ENCODE data around the gene TBL1X. TPM values are rescaled to one million over a fixed set of nuclear protein-coding genes. Genes with fewer than 3 reads are reported as not detected.

Gene TBL1X
- polyA plus RNA-seq, 3 donors, result 12.5 to 19.5 (median 13.8) TPM

- Mint-ChIP-seq H3K36me3 (peaks cover 15 to 16% of the 10 kb centered on the region in 2 donors), H3K27me3 (ENCODE audit: low read depth in 3 of 3) (peaks cover 0 to 11% (median 0%) of the 10 kb centered on the region in 3 donors), H3K4me3 (no peak overlapping the region), H3K4me1 (no peaks in the 10 kb centered on the region), H3K9me3 (peaks cover 0 to 5% (median 0%) of the 10 kb centered on the region in 7 donors), H3K27ac (no peak overlapping the region)
- Histone ChIP-seq H3K79me2 (ENCODE audit: insufficient read depth, low read length) (no peaks in the 10 kb centered on the region), H3K4me2 (replicated peaks; ENCODE audit: extremely low read depth, low read length, poor library complexity, severe bottlenecking) (no peak overlapping the region), H3K36me3 (replicated peaks in 1 of 2; ENCODE audit: control insufficient read depth in 1 of 2, insufficient read depth in 2 of 2, low read length in 2 of 2) (peaks cover 2 to 35% of the 10 kb centered on the region in 2 donors), H4K20me1 (ENCODE audit: insufficient read depth, low read length) (peaks cover 17% of the 10 kb centered on the region), H3K27ac (ENCODE audit: low read depth in 1 of 2, low read length in 2 of 2) (no peak overlapping the region), H3K27me3 (ENCODE audit: control insufficient read depth in 2 of 2, insufficient read depth in 2 of 2, low read length in 2 of 2) (peaks cover 0 to 11% of the 10 kb centered on the region in 2 donors), H3K4me1 (ENCODE audit: control insufficient read depth in 1 of 2, insufficient read depth in 2 of 2, low read length in 2 of 2) (no peaks in the 10 kb centered on the region), H2AFZ (ENCODE audit: insufficient read depth, low read depth, low read length, poor library complexity, severe bottlenecking) (no peak overlapping the region), H3K4me3 (replicated peaks in 1 of 3; ENCODE audit: low read depth in 2 of 3, low read length in 3 of 3) (no peak overlapping the region), H3K9me3 (replicated peaks in 1 of 2; ENCODE audit: control insufficient read depth in 1 of 2, insufficient read depth in 1 of 2, low read length in 2 of 2) (no peaks in the 10 kb centered on the region), H3K9ac (ENCODE audit: insufficient read depth, low read length, poor library complexity, severe bottlenecking) (no peak overlapping the region)
- intact Hi-C loops (cut with micrococcal nuclease), result no loop called here
- no peak for TF ChIP-seq CTCF (IDR thresholded peaks at IDR 0.05)
- WGBS (ENCODE audit: insufficient coverage), result no CpG with 5 or more reads among the region's 4 CpGs
- DNase-seq, result no peak
These were observed 200.3 kb downstream of the TBL1X start for GRCh38 chrX:9665113-9665512.

GRCh38 chrX:9668537-9668936 is 203.7 kb downstream of the TBL1X start:
- peaks cover 0 to 11% of the 10 kb centered on the region in 2 donors for H3K27me3 ChIP-seq (ENCODE audit: control insufficient read depth in 2 of 2, insufficient read depth in 2 of 2, low read length in 2 of 2)
- WGBS (ENCODE audit: insufficient coverage), result no CpG with 5 or more reads among the region's 3 CpGs
- DNase-seq, result no peak
- Mint-ChIP-seq H3K9me3 (peaks cover 0 to 9% (median 0%) of the 10 kb centered on the region in 7 donors), H3K4me1 (peaks cover 18% of the 10 kb centered on the region), H3K36me3 (peaks cover 15 to 22% of the 10 kb centered on the region in 2 donors), H3K27me3 (ENCODE audit: low read depth in 3 of 3) (peaks cover 0 to 7% (median 0%) of the 10 kb centered on the region in 3 donors), H3K27ac (no peak overlapping the region), H3K4me3 (no peak overlapping the region)
- TF ChIP-seq CTCF (IDR thresholded peaks at IDR 0.05), result no peak
- H2AFZ ChIP-seq (ENCODE audit: insufficient read depth, low read depth, low read length, poor library complexity, severe bottlenecking), result no peak overlapping the region
- H3K4me1 ChIP-seq (ENCODE audit: control insufficient read depth in 1 of 2, insufficient read depth in 2 of 2, low read length in 2 of 2), result peaks cover 9 to 16% of the 10 kb centered on the region in 2 donors
- H4K20me1 ChIP-seq (ENCODE audit: insufficient read depth, low read length), result peaks cover 21% of the 10 kb centered on the region
- H3K27ac ChIP-seq (ENCODE audit: low read depth in 1 of 2, low read length in 2 of 2), result no peak overlapping the region
- no peak overlapping the region for H3K9ac ChIP-seq (ENCODE audit: insufficient read depth, low read length, poor library complexity, severe bottlenecking)
- H3K4me2 ChIP-seq (replicated peaks; ENCODE audit: extremely low read depth, low read length, poor library complexity, severe bottlenecking), result no peak overlapping the region
- H3K4me3 ChIP-seq (replicated peaks in 1 of 3; ENCODE audit: low read depth in 2 of 3, low read length in 3 of 3), result no peak overlapping the region
- H3K79me2 ChIP-seq (ENCODE audit: insufficient read depth, low read length), result no peaks in the 10 kb centered on the region
- H3K36me3 ChIP-seq (replicated peaks in 1 of 2; ENCODE audit: control insufficient read depth in 1 of 2, insufficient read depth in 2 of 2, low read length in 2 of 2), result peaks cover 0 to 19% of the 10 kb centered on the region in 2 donors
- H3K9me3 ChIP-seq (replicated peaks in 1 of 2; ENCODE audit: control insufficient read depth in 1 of 2, insufficient read depth in 1 of 2, low read length in 2 of 2), result no peaks in the 10 kb centered on the region
- intact Hi-C loops (cut with micrococcal nuclease), result no loop called here
